ENCODE data around the gene SLC29A1. TPM values are rescaled to one million over a fixed set of nuclear protein-coding genes. Genes with fewer than 3 reads are reported as not detected.
A peak's percentile ranks its signal among the peaks of the same experiment; 100 is the strongest.

Gene SLC29A1
- total and polyA plus RNA-seq, 9 of the 15 experiments (the other 6 are each of a cell fraction or from before 2014, with no cell fraction given): 18.9 to 170 (median 57.7) TPM

DNA sequence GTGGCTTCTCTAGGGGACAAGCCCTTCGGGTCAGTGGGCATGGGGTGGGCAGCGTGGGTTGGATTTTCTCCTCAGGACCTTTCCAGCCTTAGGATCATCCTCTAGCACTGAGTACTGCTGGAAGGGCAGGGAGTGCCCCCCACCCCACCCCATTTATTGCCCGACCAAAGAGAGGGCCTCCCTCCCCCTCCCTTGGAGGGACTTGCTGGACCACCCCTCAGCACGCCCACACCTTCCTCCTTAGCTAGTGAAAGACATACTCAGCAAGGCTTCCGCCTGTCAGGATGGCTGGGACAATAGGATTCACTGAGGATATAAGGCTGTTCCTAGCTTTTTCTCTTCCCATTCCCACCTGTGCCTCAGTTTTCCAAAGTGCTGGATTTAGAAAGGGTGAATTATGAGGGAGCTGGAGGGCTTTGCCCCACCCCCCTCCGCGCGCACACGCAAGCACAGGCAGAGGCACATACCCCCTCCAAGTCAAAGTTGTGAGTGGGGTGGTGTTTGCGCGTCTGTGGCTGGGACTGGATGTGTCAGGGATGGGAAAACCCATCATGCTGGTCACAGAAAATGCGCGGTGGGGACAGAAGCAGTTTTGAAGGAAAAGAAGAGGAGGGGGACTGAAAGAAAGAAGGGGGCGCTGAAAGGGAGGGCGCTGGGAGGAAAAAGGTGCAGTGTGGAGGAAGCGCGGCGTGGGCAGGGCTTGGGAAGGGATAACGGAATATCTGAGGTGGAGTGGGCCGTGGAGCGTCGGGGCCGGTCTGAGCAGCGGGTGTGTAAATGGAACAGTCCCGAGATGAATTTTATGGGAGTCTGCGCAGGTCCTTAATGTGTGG is 693 bp upstream of the SLC29A1 start (continued):
- 0 out of 2 replicates have a peak, but pooled peaks have one; percentile 37 for TF ChIP-seq NBN (IDR thresholded peaks at IDR 0.05; ENCODE audit: low read depth)
- TF ChIP-seq, protein P1, sequence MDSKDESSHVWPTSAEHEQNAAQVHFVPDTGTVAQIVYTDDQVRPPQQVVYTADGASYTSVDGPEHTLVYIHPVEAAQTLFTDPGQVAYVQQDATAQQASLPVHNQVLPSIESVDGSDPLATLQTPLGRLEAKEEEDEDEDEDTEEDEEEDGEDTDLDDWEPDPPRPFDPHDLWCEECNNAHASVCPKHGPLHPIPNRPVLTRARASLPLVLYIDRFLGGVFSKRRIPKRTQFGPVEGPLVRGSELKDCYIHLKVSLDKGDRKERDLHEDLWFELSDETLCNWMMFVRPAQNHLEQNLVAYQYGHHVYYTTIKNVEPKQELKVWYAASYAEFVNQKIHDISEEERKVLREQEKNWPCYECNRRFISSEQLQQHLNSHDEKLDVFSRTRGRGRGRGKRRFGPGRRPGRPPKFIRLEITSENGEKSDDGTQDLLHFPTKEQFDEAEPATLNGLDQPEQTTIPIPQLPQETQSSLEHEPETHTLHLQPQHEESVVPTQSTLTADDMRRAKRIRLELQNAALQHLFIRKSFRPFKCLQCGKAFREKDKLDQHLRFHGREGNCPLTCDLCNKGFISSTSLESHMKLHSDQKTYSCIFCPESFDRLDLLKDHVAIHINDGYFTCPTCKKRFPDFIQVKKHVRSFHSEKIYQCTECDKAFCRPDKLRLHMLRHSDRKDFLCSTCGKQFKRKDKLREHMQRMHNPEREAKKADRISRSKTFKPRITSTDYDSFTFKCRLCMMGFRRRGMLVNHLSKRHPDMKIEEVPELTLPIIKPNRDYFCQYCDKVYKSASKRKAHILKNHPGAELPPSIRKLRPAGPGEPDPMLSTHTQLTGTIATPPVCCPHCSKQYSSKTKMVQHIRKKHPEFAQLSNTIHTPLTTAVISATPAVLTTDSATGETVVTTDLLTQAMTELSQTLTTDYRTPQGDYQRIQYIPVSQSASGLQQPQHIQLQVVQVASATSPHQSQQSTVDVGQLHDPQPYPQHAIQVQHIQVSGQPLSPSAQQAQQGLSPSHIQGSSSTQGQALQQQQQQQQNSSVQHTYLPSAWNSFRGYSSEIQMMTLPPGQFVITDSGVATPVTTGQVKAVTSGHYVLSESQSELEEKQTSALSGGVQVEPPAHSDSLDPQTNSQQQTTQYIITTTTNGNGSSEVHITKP (IDR thresholded peaks at IDR 0.05; ENCODE audit: partially characterized antibody): peak; percentile 96
- TF ChIP-seq, protein P2, sequence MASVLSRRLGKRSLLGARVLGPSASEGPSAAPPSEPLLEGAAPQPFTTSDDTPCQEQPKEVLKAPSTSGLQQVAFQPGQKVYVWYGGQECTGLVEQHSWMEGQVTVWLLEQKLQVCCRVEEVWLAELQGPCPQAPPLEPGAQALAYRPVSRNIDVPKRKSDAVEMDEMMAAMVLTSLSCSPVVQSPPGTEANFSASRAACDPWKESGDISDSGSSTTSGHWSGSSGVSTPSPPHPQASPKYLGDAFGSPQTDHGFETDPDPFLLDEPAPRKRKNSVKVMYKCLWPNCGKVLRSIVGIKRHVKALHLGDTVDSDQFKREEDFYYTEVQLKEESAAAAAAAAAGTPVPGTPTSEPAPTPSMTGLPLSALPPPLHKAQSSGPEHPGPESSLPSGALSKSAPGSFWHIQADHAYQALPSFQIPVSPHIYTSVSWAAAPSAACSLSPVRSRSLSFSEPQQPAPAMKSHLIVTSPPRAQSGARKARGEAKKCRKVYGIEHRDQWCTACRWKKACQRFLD (CRISPR knock-in tag; IDR thresholded peaks at IDR 0.05): no peak
- no peak for TF ChIP-seq RFX5 (IDR thresholded peaks at IDR 0.05; ENCODE audit: low read depth, low read length)
- TF ChIP-seq MEF2A (IDR thresholded peaks at IDR 0.05; ENCODE audit: control insufficient read depth, low read depth, low read length): no peak
- peak; percentile 41; the same call in 1 of the 2 replicates for TF ChIP-seq HDAC2 (IDR thresholded peaks at IDR 0.05)
- TF ChIP-seq HDAC1 (IDR thresholded peaks at IDR 0.05): peak in 1 of 2 experiments; percentile 38; a peak in 1 of 4 replicates
- TF ChIP-seq ELF1 (tag; IDR thresholded peaks at IDR 0.05): no peak
- TF ChIP-seq, protein P3, sequence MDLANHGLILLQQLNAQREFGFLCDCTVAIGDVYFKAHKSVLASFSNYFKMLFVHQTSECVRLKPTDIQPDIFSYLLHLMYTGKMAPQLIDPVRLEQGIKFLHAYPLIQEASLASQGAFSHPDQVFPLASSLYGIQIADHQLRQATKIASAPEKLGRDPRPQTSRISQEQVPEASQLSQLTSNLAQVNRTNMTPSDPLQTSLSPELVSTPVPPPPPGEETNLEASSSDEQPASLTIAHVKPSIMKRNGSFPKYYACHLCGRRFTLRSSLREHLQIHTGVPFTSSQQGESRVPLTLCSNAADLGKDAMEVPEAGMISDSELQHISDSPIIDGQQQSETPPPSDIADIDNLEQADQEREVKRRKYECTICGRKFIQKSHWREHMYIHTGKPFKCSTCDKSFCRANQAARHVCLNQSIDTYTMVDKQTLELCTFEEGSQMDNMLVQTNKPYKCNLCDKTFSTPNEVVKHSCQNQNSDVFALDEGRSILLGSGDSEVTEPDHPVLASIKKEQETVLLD (IDR thresholded peaks at IDR 0.05): peak; percentile 71; the same call in 1 of the 2 replicates
- peak; percentile 73 to 77 for TF ChIP-seq NRF1 (conservative IDR thresholded peaks at IDR 0.05 in 1 of 2, IDR thresholded peaks at IDR 0.05 in 1 of 2)
- TF ChIP-seq TBP (optimal IDR thresholded peaks at IDR 0.05; ENCODE audit: low read depth, low read length): peak; percentile 21
- TF ChIP-seq TSC22D4 (tag; IDR thresholded peaks at IDR 0.05): no peak
- TF ChIP-seq, protein P4, sequence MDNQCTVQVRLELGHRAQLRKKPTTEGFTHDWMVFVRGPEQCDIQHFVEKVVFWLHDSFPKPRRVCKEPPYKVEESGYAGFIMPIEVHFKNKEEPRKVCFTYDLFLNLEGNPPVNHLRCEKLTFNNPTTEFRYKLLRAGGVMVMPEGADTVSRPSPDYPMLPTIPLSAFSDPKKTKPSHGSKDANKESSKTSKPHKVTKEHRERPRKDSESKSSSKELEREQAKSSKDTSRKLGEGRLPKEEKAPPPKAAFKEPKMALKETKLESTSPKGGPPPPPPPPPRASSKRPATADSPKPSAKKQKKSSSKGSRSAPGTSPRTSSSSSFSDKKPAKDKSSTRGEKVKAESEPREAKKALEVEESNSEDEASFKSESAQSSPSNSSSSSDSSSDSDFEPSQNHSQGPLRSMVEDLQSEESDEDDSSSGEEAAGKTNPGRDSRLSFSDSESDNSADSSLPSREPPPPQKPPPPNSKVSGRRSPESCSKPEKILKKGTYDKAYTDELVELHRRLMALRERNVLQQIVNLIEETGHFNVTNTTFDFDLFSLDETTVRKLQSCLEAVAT (IDR thresholded peaks at IDR 0.05): peak in 1 of 2 experiments; percentile 58; a peak in 2 of 4 replicates
- TF ChIP-seq EGR1 (conservative IDR thresholded peaks at IDR 0.05): 0 out of 2 replicates have a peak, but pooled peaks have one; percentile 16
- peak in 1 of 2 experiments; percentile 54; a peak in 1 of 4 replicates for TF ChIP-seq FOXK2 (conservative IDR thresholded peaks at IDR 0.05 in 1 of 2, IDR thresholded peaks at IDR 0.05 in 1 of 2; ENCODE audit: low read depth in 2 of 2)
- 0 out of 2 replicates have a peak, but pooled peaks have one; percentile 22 for TF ChIP-seq MEF2D (tag; conservative IDR thresholded peaks at IDR 0.05; ENCODE audit: low read depth)
- no peak for TF ChIP-seq ZFX (CRISPR knock-in tag; IDR thresholded peaks at IDR 0.05)
- 0 out of 2 replicates have a peak, but pooled peaks have one; percentile 38 for TF ChIP-seq DPF2 (IDR thresholded peaks at IDR 0.05)
- TF ChIP-seq LARP7 (IDR thresholded peaks at IDR 0.05): 0 out of 2 replicates have a peak, but pooled peaks have one; percentile 39
